ENCODE results near the gene PLEKHG3. TPM values are rescaled to one million over a fixed set of nuclear protein-coding genes. Genes with fewer than 3 reads are reported as not detected.

Gene PLEKHG3
- total and polyA plus RNA-seq, 3 donors from 2014 or later, result 20.1 to 21.6 (median 20.6) TPM

DNA sequence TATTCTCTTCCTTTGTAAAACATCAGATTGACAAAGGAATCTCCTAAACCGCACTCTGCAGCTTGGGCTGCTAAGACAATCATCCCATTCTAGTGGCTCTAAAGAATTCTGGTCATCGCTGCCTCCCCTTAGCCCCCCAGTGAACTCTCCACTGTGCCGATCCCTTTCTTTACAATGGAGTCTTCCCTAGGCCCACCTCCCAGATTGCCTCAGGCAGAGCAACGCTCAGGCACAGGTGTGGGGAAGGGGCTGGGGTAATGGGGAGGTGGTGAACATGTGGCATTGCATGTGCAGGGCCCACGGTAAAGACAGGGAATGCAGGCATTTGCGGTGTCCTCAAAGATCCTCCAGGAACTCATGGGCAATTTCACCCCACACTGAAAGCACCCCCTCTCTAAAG lies 86.3 kb downstream of the PLEKHG3 start:
- Histone ChIP-seq H3K4me3 (no peak overlapping the region), H3K27me3 (no peaks in the 10 kb centered on the region), H3K9me3 (no peaks in the 10 kb centered on the region), H3K4me1 (no peaks in the 10 kb centered on the region), H3K27ac (no peak overlapping the region), H3K36me3 (ENCODE audit: low read depth, missing control alignments) (no peaks in the 10 kb centered on the region)
- intact Hi-C loops (cut with DNase I; ENCODE audit: low total_unique reads), result no loop called here
- 81 to 91% methylated on average over 6 of the region's 6 CpGs for WGBS, 2 donors
- TF ChIP-seq, protein P1, sequence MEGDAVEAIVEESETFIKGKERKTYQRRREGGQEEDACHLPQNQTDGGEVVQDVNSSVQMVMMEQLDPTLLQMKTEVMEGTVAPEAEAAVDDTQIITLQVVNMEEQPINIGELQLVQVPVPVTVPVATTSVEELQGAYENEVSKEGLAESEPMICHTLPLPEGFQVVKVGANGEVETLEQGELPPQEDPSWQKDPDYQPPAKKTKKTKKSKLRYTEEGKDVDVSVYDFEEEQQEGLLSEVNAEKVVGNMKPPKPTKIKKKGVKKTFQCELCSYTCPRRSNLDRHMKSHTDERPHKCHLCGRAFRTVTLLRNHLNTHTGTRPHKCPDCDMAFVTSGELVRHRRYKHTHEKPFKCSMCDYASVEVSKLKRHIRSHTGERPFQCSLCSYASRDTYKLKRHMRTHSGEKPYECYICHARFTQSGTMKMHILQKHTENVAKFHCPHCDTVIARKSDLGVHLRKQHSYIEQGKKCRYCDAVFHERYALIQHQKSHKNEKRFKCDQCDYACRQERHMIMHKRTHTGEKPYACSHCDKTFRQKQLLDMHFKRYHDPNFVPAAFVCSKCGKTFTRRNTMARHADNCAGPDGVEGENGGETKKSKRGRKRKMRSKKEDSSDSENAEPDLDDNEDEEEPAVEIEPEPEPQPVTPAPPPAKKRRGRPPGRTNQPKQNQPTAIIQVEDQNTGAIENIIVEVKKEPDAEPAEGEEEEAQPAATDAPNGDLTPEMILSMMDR (IDR thresholded peaks at IDR 0.05), result no peak
- TF ChIP-seq POLR2A (IDR thresholded peaks at IDR 0.05), result no peak
- no peak for DNase-seq

DNA sequence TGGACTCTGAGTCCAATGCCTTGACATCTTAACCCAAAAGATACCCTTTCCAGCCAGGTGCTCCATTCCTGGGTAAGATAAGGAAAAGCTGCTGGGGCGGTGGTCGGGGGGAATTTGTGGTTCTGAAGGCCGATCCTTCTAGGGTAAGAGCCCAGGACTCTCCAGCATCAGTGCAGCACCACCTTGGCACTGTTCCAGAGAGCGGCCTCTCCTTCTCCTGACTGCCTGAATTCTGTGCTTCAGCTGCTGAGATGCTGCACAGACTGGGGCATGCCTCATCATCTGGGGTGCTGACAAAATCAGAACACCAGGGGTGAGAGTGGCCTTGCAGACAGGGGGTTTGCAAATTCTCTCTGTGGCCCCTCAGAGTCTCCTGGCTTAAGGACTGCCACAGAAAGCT lies 88.0 kb downstream of the PLEKHG3 start:
- TF ChIP-seq, protein P1 (IDR thresholded peaks at IDR 0.05), result no peak
- TF ChIP-seq POLR2A (IDR thresholded peaks at IDR 0.05), result no peak
- H3K36me3 ChIP-seq (ENCODE audit: low read depth, missing control alignments), result no peaks in the 10 kb centered on the region
- 73 to 78% methylated on average over 3 to 4 of the region's 4 CpGs for WGBS, 2 donors
- no peaks in the 10 kb centered on the region for H3K9me3 ChIP-seq
- intact Hi-C loops (cut with DNase I; ENCODE audit: low total_unique reads), result no loop called here
- DNase-seq, result no peak
- H3K27ac ChIP-seq, result no peak overlapping the region
- H3K4me1 ChIP-seq, result no peaks in the 10 kb centered on the region
- H3K4me3 ChIP-seq, result no peak overlapping the region
- H3K27me3 ChIP-seq, result no peaks in the 10 kb centered on the region

DNA sequence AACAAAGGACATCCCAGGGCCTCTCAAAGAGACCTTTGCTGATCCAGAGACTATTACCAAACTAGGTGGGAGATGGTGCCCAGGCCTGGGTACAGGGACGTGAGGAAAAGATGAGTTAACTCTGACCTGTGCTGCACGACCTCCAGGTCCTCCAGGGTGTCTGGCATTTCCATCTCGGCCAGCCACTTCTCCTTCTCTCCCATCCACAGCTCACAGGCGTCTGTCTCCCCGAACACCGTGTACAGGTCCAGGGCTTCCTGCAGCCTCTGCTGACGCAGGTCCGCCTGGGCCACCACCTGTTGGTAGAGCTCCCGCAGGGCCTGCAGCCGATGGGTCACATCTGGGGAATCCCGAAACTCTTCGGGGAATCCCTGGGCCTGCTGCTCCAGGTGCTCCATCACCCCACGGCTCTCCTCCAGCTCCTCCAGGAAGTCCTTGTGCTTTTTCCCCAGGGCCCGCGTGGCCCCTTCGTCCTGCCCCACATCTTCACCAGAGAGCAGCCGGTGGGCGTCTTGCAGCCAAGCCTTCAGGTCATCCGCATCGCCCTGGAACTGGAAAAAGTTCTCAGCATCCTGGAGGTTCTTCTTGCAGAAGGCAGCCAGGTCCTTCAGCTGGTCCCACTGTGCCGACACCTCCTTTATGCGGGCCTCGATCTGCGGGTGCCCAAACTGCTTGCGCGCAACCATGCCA lies 88.8 kb downstream of the PLEKHG3 start:
- no peak for DNase-seq
- Histone ChIP-seq H3K36me3 (ENCODE audit: low read depth, missing control alignments) (no peaks in the 10 kb centered on the region), H3K4me3 (no peak overlapping the region), H3K4me1 (no peaks in the 10 kb centered on the region), H3K27me3 (no peaks in the 10 kb centered on the region), H3K9me3 (no peaks in the 10 kb centered on the region), H3K27ac (no peak overlapping the region)
- 93 to 97% methylated on average over 21 to 23 of the region's 26 CpGs for WGBS, 2 donors
- intact Hi-C loops (cut with DNase I; ENCODE audit: low total_unique reads), result no loop called here
- no peak for TF ChIP-seq POLR2A (IDR thresholded peaks at IDR 0.05)
- TF ChIP-seq, protein P1 (IDR thresholded peaks at IDR 0.05), result no peak

DNA sequence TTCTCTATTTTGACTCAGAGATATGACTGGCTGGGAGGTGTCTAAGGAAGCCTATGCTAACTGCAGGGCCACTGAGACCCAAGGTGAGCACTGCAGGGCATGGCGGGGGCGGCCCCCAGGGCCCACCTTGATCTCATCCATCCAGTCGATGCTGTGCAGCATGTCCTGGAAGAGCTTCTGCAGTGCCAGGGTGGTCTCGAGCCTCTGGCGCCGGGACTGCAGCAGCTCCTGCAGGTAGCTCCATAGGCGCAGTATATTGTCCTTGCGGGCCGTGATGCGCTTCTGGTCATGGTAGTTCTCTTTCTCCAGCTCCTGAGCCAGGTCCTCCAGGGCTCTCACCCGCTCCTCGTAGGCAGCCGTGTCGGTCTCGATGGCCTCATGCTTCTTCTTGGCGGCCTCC lies 91.0 kb downstream of the PLEKHG3 start:
- intact Hi-C loops (cut with DNase I; ENCODE audit: low total_unique reads), result no loop called here
- Histone ChIP-seq H3K27me3 (no peaks in the 10 kb centered on the region), H3K27ac (no peak overlapping the region), H3K36me3 (ENCODE audit: low read depth, missing control alignments) (no peaks in the 10 kb centered on the region), H3K9me3 (no peaks in the 10 kb centered on the region), H3K4me1 (no peaks in the 10 kb centered on the region), H3K4me3 (no peak overlapping the region)
- DNase-seq, result no peak
- 96% methylated on average over 16 of the region's 16 CpGs; no CpG with 5 or more reads in 1 of the 2 donors for WGBS, 2 donors
- TF ChIP-seq, protein P1 (IDR thresholded peaks at IDR 0.05), result no peak

DNA sequence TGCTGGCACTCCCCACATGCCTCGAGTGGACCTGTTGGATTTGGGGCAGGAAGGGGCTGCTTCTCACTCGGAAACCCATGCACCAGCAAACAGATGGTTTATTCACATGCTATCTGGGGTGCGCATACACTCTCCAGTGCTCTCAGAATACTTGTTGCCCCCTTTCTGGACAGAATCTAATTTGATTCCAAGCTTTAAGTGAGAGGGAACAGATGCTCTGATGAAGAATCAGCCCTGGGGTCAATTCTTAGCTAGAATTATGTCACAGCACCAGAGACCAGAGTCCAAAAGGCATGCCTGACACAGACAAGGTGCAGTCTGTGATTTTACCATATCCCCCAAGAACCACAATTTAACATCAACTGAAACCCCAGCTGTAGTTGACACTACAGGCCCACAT lies 91.7 kb downstream of the PLEKHG3 start:
- Histone ChIP-seq H3K9me3 (no peaks in the 10 kb centered on the region), H3K27ac (no peak overlapping the region), H3K27me3 (no peaks in the 10 kb centered on the region), H3K4me1 (no peaks in the 10 kb centered on the region), H3K4me3 (no peak overlapping the region), H3K36me3 (ENCODE audit: low read depth, missing control alignments) (no peaks in the 10 kb centered on the region)
- intact Hi-C loops (cut with DNase I; ENCODE audit: low total_unique reads), result no loop called here
- WGBS, 2 donors, result 82 to 90% methylated on average over 3 of the region's 3 CpGs
- TF ChIP-seq POLR2A (IDR thresholded peaks at IDR 0.05), result no peak
- TF ChIP-seq, protein P1 (IDR thresholded peaks at IDR 0.05), result no peak
- no peak for DNase-seq
